COLO668 (cell line): Measurements from ENCODE around the gene DGKI.

Experiments used
- DNase-seq: peaks from one replicate; lab custom pipeline; 2025; ENCODE audit not compliant: unreplicated experiment; lab: John Stamatoyannopoulos, UW

DGKI gene

GRCh38 chr7:137563981-137564380 lies 282.8 kb downstream of the DGKI start:
- no peak for DNase-seq

- DNase-seq = no peak
These were observed 299.3 kb downstream of the DGKI start for GRCh38 chr7:137547485-137547884.

- DNase-seq = no peak
These were observed 300.1 kb downstream of the DGKI start for GRCh38 chr7:137546671-137547070.

GRCh38 chr7:137546009-137546408 lies 300.8 kb downstream of the DGKI start:
- DNase-seq = no peak

GRCh38 chr7:137545059-137545716 lies 301.6 kb downstream of the DGKI start:
- DNase-seq = no peak

- DNase-seq = no peak
These were observed 302.2 kb downstream of the DGKI start for GRCh38 chr7:137544453-137545058.

GRCh38 chr7:137539111-137539715 lies 307.6 kb downstream of the DGKI start:
- DNase-seq = no peak

GRCh38 chr7:137538361-137538762 lies 308.4 kb downstream of the DGKI start:
- DNase-seq = no peak

- no peak for DNase-seq
These were observed 311.2 kb downstream of the DGKI start for GRCh38 chr7:137535579-137535978.

GRCh38 chr7:137531671-137532070 lies 315.1 kb downstream of the DGKI start:
- DNase-seq = no peak

GRCh38 chr7:137527634-137528033 lies 319.1 kb downstream of the DGKI start:
- no peak for DNase-seq

- DNase-seq = no peak
These were observed 323.6 kb downstream of the DGKI start for GRCh38 chr7:137523171-137523570.

- no peak for DNase-seq
These were observed 325.3 kb downstream of the DGKI start for GRCh38 chr7:137521451-137521850.

GRCh38 chr7:137519947-137520346 lies 326.8 kb downstream of the DGKI start:
- DNase-seq = no peak

GRCh38 chr7:137519181-137519691 lies 327.5 kb downstream of the DGKI start:
- DNase-seq = no peak

- no peak for DNase-seq
These were observed 333.7 kb downstream of the DGKI start for GRCh38 chr7:137513091-137513490.

GRCh38 chr7:137507096-137507495 lies 339.7 kb downstream of the DGKI start:
- no peak for DNase-seq

GRCh38 chr7:137506031-137506430 lies 340.7 kb downstream of the DGKI start:
- no peak for DNase-seq

GRCh38 chr7:137501562-137501961 lies 345.2 kb downstream of the DGKI start:
- DNase-seq = no peak

- DNase-seq = no peak
These were observed 353.9 kb downstream of the DGKI start for GRCh38 chr7:137492889-137493288.

GRCh38 chr7:137489880-137490279 lies 356.9 kb downstream of the DGKI start:
- DNase-seq = no peak

GRCh38 chr7:137488038-137488437 lies 358.7 kb downstream of the DGKI start:
- no peak for DNase-seq
